Activated naive CD4-positive, alpha-beta T cell (primary cell): Measurements from ENCODE around the gene PGM5.

Experiments used
- DNase-seq, 4 experiments: peaks; one replicate each; lab custom pipeline; 2025; lab: John Stamatoyannopoulos, UW

PGM5 gene

GRCh38 chr9:68437785-68438184 lies 81.4 kb downstream of the PGM5 start:
- no peak for DNase-seq

- no peak for DNase-seq
Measured at GRCh38 chr9:68443624-68444023, 87.2 kb downstream of the PGM5 start.

GRCh38 chr9:68446836-68447235 lies 90.4 kb downstream of the PGM5 start:
- no peak for DNase-seq

- DNase-seq: no peak
Measured at GRCh38 chr9:68447611-68448010, 91.2 kb downstream of the PGM5 start.

GRCh38 chr9:68454579-68455334 lies 98.3 kb downstream of the PGM5 start:
- no peak for DNase-seq

GRCh38 chr9:68455451-68455850 lies 99.0 kb downstream of the PGM5 start:
- DNase-seq: no peak

GRCh38 chr9:68457803-68458202 lies 101.4 kb downstream of the PGM5 start:
- no peak for DNase-seq

GRCh38 chr9:68458918-68459317 lies 102.5 kb downstream of the PGM5 start:
- DNase-seq: no peak

- DNase-seq: no peak
Measured at GRCh38 chr9:68462105-68462775, 105.8 kb downstream of the PGM5 start.

- no peak for DNase-seq
Measured at GRCh38 chr9:68470067-68470466, 113.7 kb downstream of the PGM5 start.

GRCh38 chr9:68470634-68471033 lies 114.2 kb downstream of the PGM5 start:
- no peak for DNase-seq

GRCh38 chr9:68472119-68472518 lies 115.7 kb downstream of the PGM5 start:
- no peak for DNase-seq

GRCh38 chr9:68473790-68474189 lies 117.4 kb downstream of the PGM5 start:
- no peak for DNase-seq

GRCh38 chr9:68476422-68476821 lies 120.0 kb downstream of the PGM5 start:
- DNase-seq: no peak

GRCh38 chr9:68476847-68477246 lies 120.4 kb downstream of the PGM5 start:
- DNase-seq: no peak

- no peak for DNase-seq
Measured at GRCh38 chr9:68480807-68481206, 124.4 kb downstream of the PGM5 start.

- DNase-seq: no peak
Measured at GRCh38 chr9:68482548-68482947, 126.1 kb downstream of the PGM5 start.

- no peak for DNase-seq
Measured at GRCh38 chr9:68488126-68488525, 131.7 kb downstream of the PGM5 start.

- no peak for DNase-seq
Measured at GRCh38 chr9:68489646-68490045, 133.2 kb downstream of the PGM5 start.

- DNase-seq: no peak
Measured at GRCh38 chr9:68492806-68493205, 136.4 kb downstream of the PGM5 start.

- DNase-seq: no peak
Measured at GRCh38 chr9:68493541-68493940, 137.1 kb downstream of the PGM5 start.

- DNase-seq: no peak
Measured at GRCh38 chr9:68493958-68494577, 137.7 kb downstream of the PGM5 start.

- no peak for DNase-seq
Measured at GRCh38 chr9:68495247-68495646, 138.8 kb downstream of the PGM5 start.
